ENCODE data around the gene NOCT.
A peak's percentile ranks its signal among the peaks of the same experiment; 100 is the strongest.
"Not testable (repeated sequence)": the region's sequence is repeated elsewhere in the genome, so short reads cannot be mapped to it uniquely, and the experiment has no call there.

NOCT gene

DNA sequence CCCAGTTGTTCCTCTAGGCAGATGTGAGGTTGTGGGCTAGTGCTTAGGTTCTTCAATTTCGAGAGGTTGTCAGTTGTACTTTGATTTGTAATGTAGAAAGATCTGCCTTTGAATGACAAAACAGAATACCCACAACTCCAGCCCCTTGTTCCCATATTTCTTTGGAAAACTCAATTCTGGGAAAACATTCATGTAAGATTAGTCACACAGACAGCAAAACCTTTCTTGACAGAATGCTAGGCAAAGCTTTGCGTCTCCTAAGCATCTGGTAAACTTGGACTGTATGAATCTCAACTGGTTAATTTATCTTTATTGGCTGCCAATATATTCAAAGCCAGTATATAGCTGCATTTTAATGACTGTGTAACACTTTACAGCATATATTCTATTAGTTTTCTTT, 34.9 kb downstream of the NOCT start:
- no peak for DNase-seq (ENCODE audit: low read depth in 2 of 2)

DNA sequence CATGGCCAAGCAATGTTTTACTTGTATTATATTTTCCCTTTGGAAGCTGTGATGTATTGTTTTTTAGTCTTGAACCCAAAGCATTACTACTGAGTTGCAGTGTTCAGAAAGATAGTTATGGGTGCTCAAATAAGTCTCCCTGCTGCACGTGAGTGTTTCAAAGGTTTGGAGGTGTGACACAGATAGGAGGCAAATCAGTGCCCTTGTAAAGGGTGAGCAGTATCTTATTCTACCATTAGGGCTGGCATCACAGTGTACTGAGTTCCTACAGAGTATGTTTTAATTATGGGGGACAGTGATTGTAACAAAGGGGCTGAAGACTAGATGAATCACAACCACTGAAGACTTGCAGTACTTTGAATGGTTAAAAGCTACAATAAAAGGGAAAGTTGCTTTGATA, 38.3 kb downstream of the NOCT start:
- DNase-seq (ENCODE audit: low read depth in 2 of 2), result no peak

GRCh38 chr4:139054791-139055505, 39.4 kb downstream of the NOCT start:
- no peak for DNase-seq (ENCODE audit: low read depth in 2 of 2)

- DNase-seq (ENCODE audit: low read depth in 2 of 2), result not testable (repeated sequence)
Observed at GRCh38 chr4:139059026-139059425, 43.4 kb downstream of the NOCT start.

DNA sequence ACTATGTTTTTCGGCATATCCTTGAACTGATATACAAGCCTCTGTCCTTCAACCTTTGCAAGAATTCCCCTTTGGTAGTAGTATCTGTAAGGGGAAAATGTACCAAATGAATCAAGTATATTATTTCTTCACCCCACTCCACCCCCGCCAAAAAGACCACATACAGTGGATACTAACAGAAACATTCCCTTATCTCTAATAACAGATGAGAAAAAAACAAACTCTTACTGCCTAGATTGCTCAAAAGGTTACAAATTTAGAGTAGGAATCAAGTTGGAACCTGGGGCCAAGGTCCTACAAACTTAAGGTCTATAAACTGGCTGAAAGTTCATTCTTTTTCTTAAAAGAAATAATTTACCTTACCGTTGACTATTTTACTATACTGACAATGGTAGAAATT, 45.0 kb downstream of the NOCT start:
- no peak for DNase-seq (ENCODE audit: low read depth in 2 of 2)

DNA sequence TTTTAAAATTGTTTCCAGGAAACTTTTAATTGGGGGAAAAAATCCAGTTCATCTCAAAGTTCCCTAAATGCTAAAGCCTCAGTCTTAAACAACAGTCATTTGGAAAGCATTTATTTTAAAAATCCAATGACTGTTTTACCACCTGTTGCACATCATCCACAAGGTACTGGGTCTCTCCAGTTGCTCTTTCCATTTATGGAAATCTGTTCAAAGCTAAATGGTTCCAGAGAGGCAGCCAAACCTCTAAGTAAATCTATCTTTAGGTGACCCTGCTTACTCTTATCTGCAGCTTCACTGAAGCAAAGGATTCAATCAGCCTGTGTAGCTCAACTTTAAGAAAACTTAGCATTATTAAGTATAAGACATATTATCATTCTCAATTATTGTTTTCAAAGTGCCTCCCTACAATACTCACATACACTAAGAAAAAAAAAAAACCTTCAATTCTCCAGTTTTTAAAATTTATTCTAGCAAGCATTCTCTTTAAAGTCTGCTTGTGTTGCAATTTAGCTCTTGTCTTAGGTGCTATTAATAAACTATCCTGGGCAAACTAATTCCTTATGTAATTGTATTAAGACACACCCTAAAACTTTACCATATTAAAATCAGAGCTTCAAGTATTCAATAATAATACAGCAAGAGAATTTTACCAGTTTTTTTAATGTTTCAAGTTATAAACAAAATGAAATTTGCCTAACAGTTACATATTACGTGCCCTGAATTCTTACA, 60.6 kb downstream of the NOCT start:
- no peak for DNase-seq (ENCODE audit: low read depth in 2 of 2)

DNA sequence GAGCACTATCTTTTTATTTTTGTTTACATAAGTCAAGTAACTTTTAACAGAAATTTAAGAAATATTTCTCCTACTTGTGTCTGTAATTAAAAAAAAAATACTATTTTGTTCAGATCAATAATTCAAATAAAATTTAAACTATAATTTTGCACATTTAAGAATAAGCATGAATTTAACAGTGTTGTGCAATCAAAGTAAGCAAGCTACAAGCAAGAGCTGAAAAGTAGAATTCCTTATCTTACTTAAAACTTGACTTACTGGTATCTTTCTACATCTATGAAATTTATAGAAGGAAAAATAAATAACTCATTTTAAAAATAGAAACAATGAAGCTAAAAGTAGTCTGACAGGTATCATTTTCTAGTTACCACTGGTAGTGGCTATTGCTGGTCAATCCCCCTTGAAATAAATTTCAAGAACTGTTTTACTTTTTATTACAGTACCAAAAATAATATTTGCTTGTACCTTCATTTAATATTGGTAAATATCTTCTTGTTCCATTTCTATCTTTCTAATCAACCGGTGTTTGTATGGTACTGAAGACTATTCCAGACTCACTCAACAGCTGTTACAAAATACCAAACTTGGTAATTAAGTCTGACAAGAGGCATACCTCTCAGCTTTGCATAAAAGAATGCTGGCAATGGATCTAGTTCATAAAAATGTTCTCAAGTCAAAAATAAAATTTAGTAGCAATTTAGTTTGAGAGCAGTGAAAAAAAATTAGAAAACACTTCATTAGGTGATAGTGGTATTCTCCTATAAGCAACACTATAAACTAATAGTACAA, 62.2 kb downstream of the NOCT start:
- DNase-seq (ENCODE audit: low read depth in 2 of 2), result no peak

DNA sequence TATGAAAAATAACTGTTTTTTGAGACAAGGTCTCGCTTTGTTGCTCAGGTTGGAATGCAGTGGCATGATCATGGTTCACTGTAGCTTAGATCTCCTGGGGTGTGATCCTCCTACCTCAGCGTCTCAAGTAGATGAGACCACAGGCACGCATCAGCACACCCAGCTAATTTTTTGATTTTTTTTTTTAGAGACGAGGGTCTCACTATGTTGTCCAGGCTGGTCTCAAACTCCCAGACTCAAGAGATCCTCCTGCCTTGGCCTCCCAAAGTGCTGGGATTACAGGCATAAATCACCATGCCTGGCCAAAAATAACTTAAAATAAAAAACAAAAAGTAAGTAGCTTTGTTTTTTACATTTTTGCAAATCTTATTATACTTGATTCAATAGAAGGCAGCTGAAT, 63.3 kb downstream of the NOCT start:
- DNase-seq (ENCODE audit: low read depth in 2 of 2), result no peak

- peak; percentile 73 to 75 for DNase-seq (ENCODE audit: low read depth in 2 of 2)
Observed at GRCh38 chr4:139082750-139083606, 67.4 kb downstream of the NOCT start.

- DNase-seq (ENCODE audit: low read depth in 2 of 2), result peak; percentile 33 to 35
Observed at GRCh38 chr4:139083607-139083955, 68.0 kb downstream of the NOCT start.

- DNase-seq (ENCODE audit: low read depth in 2 of 2), result peak; percentile 56 to 76
Observed at GRCh38 chr4:139083956-139084803, 68.6 kb downstream of the NOCT start.

DNA sequence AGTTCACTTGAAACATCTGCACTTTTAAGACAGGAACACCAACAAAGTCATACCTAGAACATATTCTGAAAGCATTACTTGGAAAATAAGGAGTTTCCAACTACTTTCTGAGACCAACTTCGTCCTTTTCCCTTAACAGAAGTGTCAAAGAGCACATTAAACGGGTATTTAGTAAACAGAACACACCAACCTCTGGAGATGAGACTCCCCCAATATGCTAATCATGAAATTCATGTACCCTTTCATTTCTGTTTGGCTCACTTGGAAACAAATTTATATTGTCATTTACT, 69.2 kb downstream of the NOCT start:
- no peak for DNase-seq (ENCODE audit: low read depth in 2 of 2)

- DNase-seq (ENCODE audit: low read depth in 2 of 2), result no peak
Observed at GRCh38 chr4:139085141-139085540, 69.6 kb downstream of the NOCT start.

GRCh38 chr4:139092271-139092670, 76.7 kb downstream of the NOCT start:
- no peak for DNase-seq (ENCODE audit: low read depth in 2 of 2)

Measured in stimulated activated CD4-positive, alpha-beta T cell treated with anti-CD3 and anti-CD28 coated beads, Interleukin-1b, Interleukin-23, amount 100 ng/mL, for 4 hours (primary cell).